Fibroblast of skin of scalp (primary cell): Measurements from ENCODE around the gene WNT7B. TPM values are rescaled to one million over a fixed set of nuclear protein-coding genes. Genes with fewer than 3 reads are reported as not detected.

ENCODE experiments used
- DNase-seq: peaks from one replicate; pipeline ENCODE4 v3.0.0-alpha.2; 2013
- polyA plus RNA-seq, 2 experiments: library from polyadenylated mRNA; unstranded; fragments of 120-200 nt; gene quantifications; one replicate each; pipeline ENCODE4 v1.2.1, GENCODE V29; 2013; ENCODE audit not compliant: insufficient read length in 2 of 2

WNT7B gene
- polyA plus RNA-seq (2013, experiment 1 of 2; ENCODE audit: insufficient read length) = 0.13 TPM
- 0.23 TPM for polyA plus RNA-seq (2013, experiment 2 of 2; ENCODE audit: insufficient read length)

DNA sequence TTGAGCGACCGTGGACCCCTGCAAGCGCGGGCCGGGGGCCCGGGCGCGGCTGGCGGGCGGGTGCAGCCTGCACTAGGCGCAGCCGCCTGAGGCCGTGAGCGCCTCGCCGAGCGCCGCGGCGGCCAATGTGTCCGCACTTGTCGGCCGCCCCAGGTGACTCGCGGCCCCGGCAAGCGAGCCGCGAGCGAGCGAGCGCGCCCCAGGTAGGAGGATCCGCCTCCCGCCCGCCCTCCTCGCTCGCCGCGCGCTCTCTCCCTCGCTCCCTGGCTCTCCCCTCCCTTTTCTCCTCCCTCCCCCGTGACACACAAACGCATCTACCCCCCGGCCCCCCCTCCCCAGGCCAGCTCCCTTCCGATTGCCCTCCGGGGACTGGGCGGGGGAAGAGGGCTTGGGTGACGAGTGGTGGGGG lies at the start of gene WNT7B:
Gene WNT7B (minus strand): TSS at position 160 of the 409 bp plus-strand sequence. CDS start 408 bp downstream, outside the sequence.
- no peak for DNase-seq

DNA sequence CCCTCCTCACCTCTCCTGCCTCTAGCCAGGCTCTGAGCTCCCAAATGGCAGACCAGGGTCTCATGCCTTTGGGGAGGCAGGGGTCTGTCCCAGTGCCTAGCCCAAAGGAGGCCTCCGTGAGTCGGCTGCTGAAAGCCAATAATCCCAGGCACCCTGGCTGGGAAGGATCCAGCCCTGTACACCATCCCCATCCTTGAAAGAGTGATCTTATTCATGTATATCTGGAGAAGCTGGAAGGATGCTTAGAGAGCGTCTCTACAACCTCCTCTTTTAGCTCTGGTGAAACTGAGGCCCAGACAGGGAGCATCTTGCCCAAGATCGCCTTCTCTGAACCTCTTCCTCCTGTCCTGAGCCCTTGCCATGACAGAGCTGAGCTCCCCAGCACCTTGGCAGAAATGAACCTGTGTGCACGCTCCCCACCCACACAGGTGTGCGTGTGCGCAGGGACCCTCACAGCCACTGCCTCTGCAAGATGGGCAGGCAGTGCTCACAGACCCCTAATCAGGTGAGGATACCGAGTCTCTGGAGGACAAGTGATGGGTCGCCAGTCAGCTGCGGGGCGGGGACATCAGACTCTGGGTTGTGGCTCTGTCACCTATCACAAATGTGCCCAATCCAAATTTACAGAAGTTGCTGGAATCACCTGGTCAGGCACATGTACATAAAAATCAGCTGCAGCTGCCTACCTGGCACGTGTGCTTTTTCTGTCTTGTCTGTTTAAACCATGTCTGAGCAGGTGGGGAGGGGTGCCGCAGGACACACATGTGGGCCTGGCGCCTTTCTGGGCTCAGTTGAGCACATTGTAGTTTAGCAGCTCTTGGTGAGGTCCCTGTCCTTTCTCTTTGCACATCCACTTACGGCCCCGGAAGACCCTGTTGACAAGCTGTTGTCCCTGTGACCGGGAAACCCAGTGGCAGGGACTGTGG lies 49.3 kb upstream of the WNT7B start:
- no peak for DNase-seq

DNA sequence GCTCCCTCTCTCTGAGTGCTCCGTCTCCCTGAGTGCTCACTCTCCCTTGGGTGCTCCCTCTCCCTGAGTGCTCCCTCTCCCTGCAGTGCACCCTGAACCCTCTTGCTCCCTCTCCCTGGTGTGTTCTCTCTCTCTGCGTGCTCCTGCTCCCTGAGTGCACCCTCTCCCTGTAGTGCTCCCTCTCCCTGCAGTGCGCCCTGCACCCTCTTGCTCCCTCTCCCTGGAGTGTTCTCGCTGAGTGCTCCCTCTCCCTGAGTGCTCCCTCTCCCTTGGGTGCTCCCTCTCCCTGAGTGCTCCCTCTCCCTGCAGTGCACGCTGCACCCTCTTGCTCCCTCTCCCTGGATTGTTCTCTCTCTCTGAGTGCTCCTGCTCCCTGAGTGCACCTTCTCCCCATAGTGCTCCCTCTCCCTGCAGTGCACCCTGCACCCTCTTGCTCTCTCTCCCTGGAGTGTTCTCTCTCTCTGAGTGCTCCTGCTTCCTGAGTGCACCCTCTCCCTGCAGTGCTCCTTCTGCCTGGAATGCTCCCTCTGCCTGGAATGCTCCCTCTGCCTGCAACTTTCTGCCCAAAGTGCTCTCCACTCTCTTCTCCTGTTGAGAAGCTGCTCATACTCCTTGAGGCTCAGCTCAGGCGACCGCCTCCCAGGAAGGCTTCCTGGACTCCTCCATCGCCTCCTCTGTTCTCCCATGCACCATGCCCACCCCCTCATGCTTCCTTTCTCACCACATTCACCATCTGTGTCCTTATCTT lies 48.4 kb upstream of the WNT7B start:
- no peak for DNase-seq

DNA sequence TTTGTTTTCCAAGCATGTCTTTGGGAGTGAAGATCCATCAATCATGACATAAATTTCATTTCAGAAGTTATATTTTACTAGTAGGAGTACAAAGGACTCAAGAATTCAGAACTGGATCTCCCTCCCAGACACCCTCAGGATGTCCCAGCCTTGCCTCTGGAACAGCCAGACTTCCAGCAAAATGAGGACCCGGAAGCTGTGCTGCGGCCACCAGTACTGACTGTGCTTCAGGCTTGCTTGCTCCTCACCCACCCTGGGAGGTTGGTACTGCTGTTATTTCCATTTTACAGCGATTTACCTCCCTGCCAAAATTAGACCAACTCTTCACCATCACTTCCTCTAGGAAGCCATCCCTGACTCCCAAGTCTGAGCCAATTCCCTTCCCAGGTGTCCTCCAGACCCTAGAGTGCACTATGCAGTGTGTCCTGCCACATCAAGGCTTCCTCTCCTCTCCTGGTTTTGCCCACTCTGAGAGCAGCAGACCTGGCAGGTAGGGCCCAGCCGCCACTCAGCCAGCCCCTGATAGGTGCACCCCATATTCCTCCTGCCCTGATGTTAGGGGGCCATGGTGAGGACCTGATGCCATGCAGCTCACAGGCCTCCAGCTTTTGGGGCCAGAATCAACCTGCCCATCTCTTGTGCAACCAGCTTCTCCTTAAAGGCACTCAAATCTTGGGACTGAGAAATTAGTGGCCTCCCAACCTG lies 47.3 kb upstream of the WNT7B start:
- DNase-seq = no peak

DNA sequence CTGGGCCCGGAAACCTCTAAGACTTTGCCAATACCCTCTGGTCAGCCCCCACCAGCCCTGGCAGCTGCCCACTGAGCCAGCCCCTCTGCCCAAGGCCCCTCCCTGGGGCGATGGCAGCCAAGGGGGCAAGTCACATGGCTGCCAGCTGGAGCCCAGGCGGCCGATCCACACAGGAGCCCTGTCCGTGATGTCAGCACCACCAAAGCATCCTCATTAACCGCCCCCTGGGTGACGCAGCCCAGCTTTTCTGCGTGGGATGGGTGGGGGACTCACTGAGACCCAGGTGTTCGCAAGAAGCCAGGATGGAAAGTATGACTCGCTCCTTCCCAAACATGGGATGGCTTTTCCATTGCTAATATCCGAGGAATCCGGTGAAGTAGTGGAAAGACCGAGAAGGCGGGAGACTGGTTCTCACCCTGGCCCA lies 46.6 kb upstream of the WNT7B start:
- DNase-seq = peak; percentile 61

DNA sequence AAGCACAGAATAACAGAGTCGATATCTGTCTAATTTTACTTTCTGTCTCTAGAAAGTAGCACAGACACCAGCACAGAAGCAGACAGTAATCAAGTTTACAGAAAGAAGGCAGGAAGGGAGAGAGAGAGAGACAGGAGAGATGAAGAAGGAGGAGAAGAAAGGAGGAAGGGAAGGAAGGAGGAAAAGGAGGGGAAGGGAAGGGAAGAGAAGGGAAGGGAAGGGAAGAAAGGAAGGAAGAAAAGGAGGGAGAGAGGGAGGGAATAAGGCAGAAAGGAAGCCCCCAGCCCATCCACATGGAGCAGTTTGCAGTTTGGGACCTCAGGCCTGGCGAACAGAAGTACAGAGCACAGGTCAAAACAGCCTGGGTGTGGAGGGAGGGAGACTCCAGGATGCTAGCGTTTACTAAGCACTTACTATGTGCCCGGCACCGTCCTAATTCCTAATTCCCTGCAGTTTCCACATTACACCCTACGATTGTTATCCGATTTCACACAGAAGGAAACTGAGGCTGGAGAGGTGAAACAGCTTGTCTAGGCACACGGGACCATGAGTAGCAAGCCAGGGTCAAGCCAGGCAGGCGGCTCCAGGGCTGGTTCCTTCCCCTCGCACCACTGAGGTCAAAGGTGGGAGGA lies 46.0 kb upstream of the WNT7B start:
- DNase-seq = no peak

DNA sequence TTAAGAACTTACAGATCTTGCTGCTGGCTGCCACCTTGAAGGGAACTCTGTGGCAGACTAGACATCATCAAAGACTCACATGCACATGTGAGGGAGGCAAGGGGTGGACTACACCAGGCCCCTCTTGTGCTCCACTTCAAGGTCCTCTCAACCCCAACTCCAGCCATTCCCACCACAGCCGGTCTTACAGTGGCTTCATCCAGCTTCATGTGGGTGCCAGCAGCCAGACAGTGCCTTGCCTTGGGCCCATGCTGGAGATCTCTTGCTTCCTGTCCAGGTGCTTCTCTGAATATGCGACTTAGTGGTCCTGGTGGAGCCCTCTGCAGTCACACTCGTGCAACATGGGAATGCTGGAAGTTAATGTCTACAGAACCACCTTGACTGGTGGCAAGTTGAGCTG lies 44.6 kb upstream of the WNT7B start:
- DNase-seq = no peak

DNA sequence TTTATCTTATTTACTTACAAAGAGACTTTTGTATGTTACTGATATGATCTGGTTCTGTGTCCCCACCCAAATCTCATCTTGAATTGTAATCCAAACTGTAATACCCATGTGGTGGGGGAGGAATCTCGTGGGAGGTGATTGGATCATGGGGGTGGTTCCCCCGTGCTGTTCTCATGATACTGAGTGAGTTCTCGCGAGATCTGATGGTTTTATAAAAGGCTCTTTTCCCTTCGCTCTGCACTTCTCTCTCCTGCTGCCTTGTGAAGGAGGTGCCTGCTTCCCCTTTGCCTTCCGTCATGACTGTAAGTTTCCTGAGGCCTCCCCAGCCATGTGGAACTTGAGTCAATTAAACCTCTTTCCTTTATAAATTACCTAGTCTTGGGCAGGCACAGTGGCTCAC lies 42.4 kb upstream of the WNT7B start:
- DNase-seq = no peak

DNA sequence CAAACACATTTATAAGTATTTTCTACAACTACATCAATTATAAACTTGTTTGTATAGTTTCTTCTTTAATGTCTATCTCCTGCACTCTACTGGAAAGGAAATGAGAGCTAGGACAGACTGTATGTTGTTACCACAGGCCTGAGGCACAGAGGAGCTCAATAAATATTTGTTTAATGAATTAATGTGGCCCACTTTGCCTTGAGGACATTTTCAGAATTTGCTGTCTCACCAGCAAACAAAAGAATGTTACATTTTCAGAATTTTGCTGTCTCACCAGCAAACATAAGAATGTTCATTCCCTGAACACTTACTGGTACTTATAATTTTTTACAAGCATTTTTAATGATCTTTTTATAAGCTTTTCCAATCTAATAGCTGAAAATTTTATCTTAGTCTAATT lies 41.9 kb upstream of the WNT7B start:
- no peak for DNase-seq

DNA sequence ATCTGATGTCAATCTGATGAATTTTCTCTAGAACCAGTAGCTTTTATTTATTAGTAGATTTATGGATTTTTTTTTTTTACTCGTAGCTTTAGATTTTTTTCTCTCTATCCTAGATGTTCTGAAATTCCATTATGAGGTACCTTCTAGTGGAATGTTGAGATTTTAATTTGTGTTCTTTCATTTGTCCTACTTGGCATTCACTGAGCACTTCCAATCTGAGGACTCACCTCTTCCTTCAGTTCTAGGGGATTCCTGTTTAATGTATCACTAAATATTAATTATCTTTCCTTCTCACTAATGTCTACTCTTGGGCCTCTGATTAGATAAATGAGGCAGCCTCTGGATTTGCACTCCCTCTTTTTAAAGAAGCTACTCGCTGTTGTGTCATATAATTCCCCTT lies 40.2 kb upstream of the WNT7B start:
- DNase-seq = no peak

DNA sequence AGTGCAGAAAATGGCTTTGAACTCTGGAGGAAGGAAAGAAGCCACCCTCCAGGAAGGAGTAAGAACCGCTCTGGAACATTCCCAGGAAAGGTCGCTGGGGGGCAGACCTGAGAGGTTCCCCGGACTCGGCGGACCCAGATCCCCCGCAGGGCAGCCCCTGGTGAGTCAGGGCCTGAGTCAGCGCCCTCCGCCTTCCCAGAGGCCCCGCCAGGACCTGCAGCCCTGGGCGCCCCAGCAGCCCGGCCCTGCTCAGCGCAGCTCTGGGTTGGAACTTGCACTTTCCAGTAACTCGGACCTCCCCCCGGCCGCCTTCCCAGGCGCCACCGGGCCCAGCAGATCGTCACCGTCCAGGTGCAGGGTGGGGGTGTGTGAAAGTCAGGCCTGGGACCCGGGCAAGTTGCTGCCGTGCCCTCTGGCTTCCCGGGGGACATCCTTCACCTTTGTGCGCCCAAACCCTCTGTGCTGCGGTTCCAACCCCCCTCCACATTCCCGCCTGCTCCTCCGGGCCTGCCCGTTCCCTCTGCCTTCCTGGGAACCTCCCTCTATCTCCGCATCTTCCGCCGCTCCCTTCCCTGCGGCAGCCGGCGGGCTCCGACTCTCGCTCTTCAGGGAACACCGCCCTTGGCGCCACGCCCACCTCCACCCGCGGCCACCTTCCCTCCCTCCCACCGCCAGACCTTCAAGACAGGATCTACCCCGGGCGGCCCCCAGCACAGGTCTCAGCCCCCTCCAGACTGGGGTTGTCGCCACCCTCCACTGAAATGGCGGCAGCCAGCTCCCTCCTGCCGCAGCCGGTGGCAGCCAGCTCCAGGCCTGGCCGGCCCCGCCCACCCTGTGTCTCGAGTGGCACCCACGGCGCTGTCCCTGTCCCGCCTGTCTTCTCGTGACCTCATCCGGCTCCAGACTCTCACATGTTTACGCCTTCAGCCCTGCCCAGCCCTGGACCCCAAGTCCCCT lies 36.8 kb upstream of the WNT7B start:
- peak; percentile 97 for DNase-seq

DNA sequence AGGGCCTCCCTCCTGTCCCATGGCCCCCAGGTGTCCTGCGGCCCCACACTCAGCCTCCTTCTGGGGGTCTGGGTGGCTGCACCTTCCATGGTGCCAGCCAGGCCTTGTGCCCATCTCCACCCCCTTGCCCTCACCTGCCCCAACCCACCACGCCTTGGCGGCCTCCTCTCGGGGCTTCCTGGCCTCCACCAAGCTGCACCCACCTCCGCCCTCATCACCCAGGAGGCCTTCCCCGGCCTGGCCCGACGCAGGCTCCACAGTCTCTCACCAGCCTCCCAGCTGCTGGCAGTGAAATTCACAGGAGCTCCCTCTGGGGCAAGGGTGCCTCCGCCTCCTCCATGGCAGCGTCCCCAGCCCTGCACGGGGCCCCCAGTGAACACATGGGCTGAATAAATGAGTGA lies 35.9 kb upstream of the WNT7B start:
- DNase-seq = no peak

DNA sequence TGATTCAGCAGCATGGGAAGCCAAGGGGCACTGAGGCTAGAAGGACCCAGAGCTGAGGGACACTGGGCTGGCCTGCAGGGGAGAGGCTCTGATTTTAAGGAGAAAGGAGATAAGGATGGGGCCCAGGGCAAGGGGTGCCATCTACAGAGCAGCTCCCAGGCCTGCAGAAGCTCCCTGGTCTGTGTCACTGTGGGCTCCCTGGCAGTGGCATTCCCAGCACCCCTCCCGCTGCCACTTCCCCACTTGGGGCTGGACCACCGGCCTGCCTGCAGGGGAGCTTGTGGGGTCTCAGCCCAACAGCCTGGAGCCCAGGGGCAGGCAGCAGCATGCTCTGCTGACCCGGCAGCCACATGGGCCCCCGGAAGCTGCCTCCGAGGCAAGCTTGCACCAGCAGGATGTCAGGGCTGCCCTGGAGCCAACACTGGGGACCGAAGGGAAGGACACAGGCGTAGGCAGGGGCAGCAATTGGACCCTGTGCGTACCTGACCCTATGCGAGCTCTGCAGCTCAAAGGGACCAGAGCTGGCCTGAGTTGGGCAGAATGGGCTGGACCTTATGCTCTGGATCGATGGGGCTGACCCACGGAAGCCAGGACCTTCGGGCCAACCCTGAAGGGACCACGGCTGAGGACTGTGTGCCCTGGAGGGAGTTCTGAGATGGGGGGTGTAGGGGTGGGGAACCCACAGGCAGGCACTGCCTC lies 35.4 kb upstream of the WNT7B start:
- DNase-seq = no peak

DNA sequence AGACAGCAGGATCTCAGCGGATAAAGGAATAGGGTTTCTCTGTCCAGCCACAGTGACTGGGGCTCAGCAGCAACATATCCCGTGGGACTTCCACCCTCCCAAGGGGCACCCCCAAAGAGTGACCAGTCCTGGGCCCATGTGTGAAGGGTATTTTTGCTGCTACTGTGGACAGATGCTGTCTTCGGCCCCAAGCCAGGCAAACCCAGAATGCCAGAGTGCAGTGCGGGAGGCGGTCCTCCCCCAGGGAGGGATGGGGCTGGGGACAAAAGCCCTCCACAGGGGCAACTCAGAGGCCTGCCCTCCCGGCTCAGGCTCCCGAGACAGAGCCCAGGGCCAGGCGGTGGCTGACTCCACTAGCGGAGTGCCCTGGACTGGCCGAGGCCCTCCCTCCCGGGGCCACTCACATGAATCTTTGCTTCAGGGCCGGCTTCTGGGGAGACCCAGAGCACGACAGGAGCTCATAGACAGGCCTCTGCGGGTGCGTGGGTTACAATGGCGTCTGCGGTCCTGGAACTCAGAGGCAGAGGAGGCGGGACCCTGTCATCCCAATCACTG lies 34.7 kb upstream of the WNT7B start:
- DNase-seq = no peak

DNA sequence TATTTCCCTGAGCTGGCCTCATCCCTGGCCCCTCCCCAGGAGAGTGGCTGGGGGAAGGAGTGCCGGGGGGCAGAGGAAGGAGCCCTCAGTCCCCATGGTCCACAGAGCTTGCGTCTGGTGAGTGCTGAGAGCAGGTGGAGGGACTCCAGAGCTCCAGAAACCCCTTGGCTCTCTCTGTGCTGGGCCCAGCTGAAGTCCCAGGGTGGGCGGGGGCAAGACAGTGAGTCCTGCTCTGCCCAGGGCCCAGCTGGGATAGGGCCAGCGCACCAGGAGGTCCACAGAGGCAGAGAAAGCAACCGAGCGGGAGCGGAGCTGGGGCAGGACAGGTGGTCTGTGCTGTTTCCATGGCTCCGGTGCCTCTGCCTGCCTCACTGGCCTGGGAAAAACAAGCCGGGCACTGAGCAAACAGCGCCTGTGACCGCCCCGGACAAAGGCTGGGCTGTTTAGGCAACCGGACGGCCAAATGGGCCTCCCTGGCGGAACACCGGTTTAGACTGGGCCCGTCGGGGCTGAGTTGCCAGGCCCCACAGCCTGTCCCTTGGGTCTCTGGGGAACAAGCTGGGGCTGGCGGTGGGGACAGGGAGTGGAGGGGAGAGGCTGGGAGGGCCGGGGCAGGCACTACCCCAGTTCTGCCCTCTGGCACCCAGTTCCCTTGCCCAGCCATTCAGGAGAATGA lies 34.1 kb upstream of the WNT7B start:
- DNase-seq = no peak

DNA sequence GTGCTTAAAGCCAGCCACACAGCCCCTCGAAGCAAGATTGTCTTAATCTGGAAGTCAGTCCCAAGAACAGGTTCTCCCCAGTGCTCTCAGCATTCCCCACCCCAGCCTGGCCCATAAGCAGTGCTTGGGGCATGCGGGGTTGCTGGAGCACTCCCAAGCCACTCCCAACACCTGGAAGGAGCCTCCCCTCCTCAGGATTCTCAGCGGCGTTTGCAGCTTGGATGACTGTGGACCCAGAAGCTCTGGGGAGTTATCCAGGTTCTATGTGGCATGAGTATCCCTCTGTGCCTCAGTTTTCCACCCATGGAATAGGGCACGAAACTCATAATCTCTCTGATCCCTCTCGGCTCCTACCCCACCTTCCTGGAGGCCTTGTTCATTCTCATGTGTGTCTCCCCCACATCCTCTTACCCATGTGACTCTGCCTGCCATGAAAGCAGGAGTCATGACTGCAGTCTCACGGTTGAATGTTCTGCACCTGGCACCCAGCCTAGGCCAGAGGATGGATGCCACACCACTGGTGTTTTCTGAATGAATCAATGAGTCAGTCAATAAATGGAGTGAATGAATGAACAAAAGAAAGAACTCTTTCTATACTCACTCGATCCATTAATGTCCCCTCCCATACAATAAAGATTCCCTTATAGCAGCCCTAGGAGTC lies 33.4 kb upstream of the WNT7B start:
- DNase-seq = no peak

DNA sequence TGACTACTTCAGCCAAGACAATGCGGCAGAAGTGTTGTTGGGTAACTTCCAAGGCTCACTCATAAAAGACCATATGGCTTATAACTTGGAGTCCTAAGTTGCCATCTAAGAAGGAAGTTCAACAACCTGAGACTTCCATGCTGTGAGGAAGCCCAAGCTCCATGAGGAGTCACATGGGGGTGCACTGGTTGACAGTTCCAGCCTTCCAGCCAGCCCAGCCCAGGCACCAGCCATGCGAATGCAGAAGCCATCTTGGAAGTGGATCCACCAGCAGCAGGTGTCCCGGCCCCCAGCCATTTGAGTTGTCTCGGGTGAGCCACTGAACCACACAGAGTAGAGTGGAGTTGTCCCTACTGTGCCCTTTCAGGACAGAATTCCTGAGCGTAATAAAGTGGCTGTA lies 32.8 kb upstream of the WNT7B start:
- DNase-seq = no peak

DNA sequence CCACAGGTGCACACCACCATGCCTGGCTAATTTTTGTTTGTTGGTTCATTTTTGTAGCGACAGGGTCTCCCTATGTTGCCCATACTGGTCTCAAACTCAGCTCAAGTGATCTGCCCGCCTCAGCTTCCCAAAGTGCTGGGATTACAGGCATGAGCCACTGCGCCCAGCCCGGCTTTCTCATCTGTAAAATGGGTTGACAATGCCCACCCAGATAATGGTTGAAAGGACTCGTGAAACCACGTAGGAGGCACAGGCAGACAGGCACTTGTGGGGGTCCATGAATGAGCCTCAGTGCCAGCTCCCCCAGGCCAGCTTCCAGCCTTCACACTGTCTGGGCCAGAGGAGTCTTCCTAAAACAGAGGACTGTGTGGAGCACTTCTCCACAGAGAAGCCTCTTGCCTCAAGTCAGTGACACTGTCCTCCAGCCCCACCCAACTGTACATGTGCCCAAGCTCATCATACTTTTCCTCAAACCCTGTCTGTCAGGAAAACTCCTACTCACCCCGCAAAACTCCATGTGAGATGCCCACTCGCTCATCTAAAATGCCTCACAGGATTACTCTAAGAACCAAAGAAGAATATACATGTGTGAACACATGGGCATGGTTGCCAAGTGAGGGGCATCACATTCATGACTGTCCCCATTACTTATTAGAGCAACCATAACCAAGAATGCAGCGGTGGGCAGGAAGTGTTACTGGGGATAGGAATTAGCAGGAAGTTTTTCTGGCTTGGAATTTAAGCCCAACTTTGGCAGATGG lies 32.1 kb upstream of the WNT7B start:
- DNase-seq = no peak
